ENCODE results near the gene CTCFL. TPM values are rescaled to one million over a fixed set of nuclear protein-coding genes. Genes with fewer than 3 reads are reported as not detected.
A peak's percentile ranks its signal among the peaks of the same experiment; 100 is the strongest.

CTCFL gene
- total RNA-seq, 1 donor from 2014 or later = 0.09 TPM

GRCh38 chr20:57462781-57463180 lies 62.2 kb downstream of the CTCFL start:
- Mint-ChIP-seq H3K4me1 (peaks cover 12% of the 10 kb centered on the region), H3K27ac (ENCODE audit: unreplicated experiment) (no peak overlapping the region), H3K9me3 (no peaks in the 10 kb centered on the region), H3K27me3 (ENCODE audit: low read depth) (no peaks in the 10 kb centered on the region), H3K4me3 (no peak overlapping the region), H3K36me3 (ENCODE audit: low read depth) (no peaks in the 10 kb centered on the region)
- DNase-seq (ENCODE audit: low read depth, low spot score) = no peak
- TF ChIP-seq, protein P1, sequence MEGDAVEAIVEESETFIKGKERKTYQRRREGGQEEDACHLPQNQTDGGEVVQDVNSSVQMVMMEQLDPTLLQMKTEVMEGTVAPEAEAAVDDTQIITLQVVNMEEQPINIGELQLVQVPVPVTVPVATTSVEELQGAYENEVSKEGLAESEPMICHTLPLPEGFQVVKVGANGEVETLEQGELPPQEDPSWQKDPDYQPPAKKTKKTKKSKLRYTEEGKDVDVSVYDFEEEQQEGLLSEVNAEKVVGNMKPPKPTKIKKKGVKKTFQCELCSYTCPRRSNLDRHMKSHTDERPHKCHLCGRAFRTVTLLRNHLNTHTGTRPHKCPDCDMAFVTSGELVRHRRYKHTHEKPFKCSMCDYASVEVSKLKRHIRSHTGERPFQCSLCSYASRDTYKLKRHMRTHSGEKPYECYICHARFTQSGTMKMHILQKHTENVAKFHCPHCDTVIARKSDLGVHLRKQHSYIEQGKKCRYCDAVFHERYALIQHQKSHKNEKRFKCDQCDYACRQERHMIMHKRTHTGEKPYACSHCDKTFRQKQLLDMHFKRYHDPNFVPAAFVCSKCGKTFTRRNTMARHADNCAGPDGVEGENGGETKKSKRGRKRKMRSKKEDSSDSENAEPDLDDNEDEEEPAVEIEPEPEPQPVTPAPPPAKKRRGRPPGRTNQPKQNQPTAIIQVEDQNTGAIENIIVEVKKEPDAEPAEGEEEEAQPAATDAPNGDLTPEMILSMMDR (conservative IDR thresholded peaks at IDR 0.05) = no peak

DNA sequence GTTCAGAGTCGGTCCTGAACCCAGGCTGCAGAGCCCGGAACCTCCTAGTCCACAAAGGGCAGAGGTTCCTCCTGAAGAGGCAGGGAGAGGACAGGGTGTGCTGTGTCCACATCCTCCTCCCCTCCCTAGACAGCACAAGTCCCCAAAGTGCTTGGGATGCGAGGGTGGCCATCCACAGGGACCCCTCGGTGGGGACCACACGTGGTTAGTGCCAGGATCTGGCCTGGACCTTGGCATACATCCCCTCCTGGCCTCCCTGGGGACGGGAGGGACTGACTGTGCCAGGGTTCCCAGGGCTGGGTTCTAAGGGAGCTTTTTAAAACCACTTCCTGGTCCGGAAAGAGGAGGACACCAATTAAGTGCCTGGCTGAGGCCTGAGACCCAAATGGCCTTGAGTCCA lies 63.2 kb downstream of the CTCFL start:
- H3K9me3 Mint-ChIP-seq = no peaks in the 10 kb centered on the region
- DNase-seq (ENCODE audit: low read depth, low spot score) = no peak
- peaks cover 12% of the 10 kb centered on the region for H3K4me1 Mint-ChIP-seq
- H3K27me3 Mint-ChIP-seq (ENCODE audit: low read depth) = no peaks in the 10 kb centered on the region
- no peaks in the 10 kb centered on the region for H3K36me3 Mint-ChIP-seq (ENCODE audit: low read depth)
- no peak overlapping the region for H3K4me3 Mint-ChIP-seq
- TF ChIP-seq, protein P1 (conservative IDR thresholded peaks at IDR 0.05) = no peak
- H3K27ac Mint-ChIP-seq (ENCODE audit: unreplicated experiment) = peak overlapping the region; percentile 22

- no peak overlapping the region for H3K27ac Mint-ChIP-seq (ENCODE audit: unreplicated experiment)
- TF ChIP-seq, protein P1 (conservative IDR thresholded peaks at IDR 0.05) = no peak
- H3K27me3 Mint-ChIP-seq (ENCODE audit: low read depth) = no peaks in the 10 kb centered on the region
- H3K9me3 Mint-ChIP-seq = no peaks in the 10 kb centered on the region
- no peak overlapping the region for H3K4me3 Mint-ChIP-seq
- H3K4me1 Mint-ChIP-seq = peaks cover 12% of the 10 kb centered on the region
- no peak for DNase-seq (ENCODE audit: low read depth, low spot score)
- no peaks in the 10 kb centered on the region for H3K36me3 Mint-ChIP-seq (ENCODE audit: low read depth)
Measured at GRCh38 chr20:57460781-57461465, 64.0 kb downstream of the CTCFL start.

GRCh38 chr20:57459897-57460296 lies 65.0 kb downstream of the CTCFL start:
- Mint-ChIP-seq H3K9me3 (no peaks in the 10 kb centered on the region), H3K36me3 (ENCODE audit: low read depth) (no peaks in the 10 kb centered on the region), H3K27ac (ENCODE audit: unreplicated experiment) (no peak overlapping the region), H3K27me3 (ENCODE audit: low read depth) (no peaks in the 10 kb centered on the region), H3K4me3 (no peak overlapping the region), H3K4me1 (peaks cover 20% of the 10 kb centered on the region)
- TF ChIP-seq, protein P1 (conservative IDR thresholded peaks at IDR 0.05) = no peak
- no peak for DNase-seq (ENCODE audit: low read depth, low spot score)

GRCh38 chr20:57459278-57459677 lies 65.7 kb downstream of the CTCFL start:
- Mint-ChIP-seq H3K36me3 (ENCODE audit: low read depth) (no peaks in the 10 kb centered on the region), H3K4me1 (peaks cover 20% of the 10 kb centered on the region), H3K27me3 (ENCODE audit: low read depth) (peaks cover 2% of the 10 kb centered on the region), H3K27ac (ENCODE audit: unreplicated experiment) (no peak overlapping the region), H3K9me3 (no peaks in the 10 kb centered on the region), H3K4me3 (no peak overlapping the region)
- TF ChIP-seq, protein P1 (conservative IDR thresholded peaks at IDR 0.05) = no peak
- DNase-seq (ENCODE audit: low read depth, low spot score) = no peak
